HG02870 (cell line): Measurements from ENCODE around the gene CELSR1.

Experiments
- ATAC-seq: cut with Tn5 transposase; IDR thresholded peaks from one replicate; pipeline ENCODE4 v1.9.1; 2021; ENCODE audit warnings: mild to moderate bottlenecking, moderate library complexity; ENCODE audit not compliant: unreplicated experiment

CELSR1 gene

DNA sequence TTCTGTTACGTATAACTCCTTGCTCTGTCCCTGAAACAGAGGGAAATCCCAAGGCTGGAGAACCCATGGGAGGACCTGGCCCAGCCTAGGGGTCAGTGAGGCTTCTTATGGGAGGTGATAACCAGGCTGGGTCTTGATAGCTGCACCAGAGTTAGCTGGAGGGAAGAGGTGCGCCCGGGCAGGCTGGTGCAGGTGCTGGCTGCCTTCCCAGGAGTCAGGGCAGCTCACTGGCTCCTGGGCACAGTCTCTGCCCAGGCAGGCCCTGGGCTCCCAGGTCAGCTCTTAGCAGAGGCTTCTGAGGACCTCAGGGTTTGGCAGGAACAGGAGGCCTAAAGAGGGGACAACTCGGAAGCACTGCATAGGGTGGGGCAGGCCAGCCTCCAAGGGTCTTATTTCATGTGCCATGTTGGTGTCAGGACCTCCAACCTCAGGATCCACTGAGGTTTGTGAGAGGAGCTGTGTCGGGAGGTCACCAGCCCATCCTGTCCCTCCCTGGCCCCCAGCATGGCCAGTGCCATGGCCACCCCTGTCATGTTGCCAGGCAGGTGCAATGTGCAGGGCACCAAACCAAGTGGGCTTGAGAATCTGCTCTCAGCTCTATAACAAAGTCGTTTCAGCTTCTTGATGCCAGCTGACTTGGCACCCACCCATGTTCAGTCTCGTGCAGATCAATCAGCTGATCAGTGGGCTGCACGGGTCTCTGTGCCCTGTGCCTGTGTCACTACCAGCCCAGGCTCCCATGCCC is 20.5 kb upstream of the CELSR1 start:
- no peak for ATAC-seq

DNA sequence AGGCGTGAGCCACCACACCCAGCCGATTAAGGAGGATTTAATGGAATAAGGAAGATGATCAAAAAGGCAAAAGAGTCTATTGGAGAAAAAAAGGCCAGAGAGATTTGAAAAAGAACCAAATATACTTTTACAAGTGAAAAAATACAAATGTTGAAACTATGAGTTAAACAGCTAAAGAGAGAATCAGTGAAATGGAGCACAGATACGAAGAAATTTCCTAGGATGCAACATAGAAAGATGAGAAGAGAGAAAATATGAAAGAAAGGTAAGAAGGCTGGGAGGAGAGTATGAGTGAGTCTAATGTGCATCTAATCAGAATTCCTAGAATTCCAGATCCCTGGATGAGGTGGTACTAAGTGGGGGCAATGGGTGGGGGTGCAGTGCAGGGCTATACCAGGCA is 19.4 kb upstream of the CELSR1 start:
- no peak for ATAC-seq

DNA sequence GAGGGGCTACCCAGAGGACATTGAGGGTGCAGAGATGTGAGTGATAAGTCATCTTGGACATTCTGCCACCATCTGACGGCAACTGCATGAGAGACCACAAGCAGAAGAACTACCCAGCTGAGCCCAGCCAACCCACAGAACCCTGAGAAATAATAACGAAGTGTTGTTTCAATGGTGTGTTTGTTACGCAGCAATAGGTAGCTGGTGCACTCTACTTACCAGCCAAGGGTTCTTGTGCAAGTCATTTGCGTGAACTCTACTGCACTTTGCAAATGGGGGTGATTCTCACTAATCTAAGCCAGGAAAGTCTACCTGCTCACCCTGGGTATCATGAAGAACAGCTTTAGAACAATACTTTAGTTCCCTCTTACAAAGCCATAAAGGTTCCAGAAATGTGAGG is 15.8 kb upstream of the CELSR1 start:
- no peak for ATAC-seq

DNA sequence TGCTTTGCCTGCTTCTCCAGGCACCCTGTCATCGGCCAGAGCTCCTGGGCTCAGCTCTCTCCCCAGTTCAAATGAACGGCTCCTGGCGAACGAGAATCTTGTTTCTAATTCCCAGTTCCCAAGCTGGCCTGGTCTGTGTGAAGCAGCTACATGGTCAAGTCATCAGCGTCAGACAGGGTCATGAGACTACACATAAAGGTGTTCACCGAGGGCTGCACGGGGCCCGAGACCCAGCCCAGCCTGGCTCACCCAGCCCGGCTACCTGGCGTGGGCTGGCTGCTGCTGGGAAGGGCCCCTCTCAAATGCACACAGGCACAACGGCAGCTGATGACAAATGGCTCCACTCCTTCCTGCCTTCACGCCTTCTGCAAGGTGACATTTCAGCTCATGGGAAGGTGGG is 14.6 kb upstream of the CELSR1 start:
- no peak for ATAC-seq

DNA sequence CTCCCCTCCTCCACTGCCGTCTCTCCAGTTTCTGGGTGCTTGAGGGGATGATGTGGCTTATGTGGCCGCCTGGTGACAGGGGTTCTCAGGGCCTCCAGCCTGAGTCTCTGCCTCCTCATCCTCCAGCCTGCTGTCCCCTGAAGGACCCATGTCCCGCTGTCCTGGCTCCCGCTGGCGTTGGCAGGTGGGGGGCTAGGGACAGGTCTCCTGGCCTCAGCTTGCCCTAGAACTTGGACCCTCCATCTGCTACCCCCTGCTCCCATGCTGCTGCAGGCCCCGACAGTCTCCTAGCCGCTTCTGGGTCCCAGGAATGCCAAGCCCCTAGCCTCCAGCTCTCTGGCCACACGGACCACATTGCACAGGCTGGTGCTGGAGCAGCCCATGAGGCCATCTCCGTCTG is 13.9 kb upstream of the CELSR1 start:
- ATAC-seq, result no peak

DNA sequence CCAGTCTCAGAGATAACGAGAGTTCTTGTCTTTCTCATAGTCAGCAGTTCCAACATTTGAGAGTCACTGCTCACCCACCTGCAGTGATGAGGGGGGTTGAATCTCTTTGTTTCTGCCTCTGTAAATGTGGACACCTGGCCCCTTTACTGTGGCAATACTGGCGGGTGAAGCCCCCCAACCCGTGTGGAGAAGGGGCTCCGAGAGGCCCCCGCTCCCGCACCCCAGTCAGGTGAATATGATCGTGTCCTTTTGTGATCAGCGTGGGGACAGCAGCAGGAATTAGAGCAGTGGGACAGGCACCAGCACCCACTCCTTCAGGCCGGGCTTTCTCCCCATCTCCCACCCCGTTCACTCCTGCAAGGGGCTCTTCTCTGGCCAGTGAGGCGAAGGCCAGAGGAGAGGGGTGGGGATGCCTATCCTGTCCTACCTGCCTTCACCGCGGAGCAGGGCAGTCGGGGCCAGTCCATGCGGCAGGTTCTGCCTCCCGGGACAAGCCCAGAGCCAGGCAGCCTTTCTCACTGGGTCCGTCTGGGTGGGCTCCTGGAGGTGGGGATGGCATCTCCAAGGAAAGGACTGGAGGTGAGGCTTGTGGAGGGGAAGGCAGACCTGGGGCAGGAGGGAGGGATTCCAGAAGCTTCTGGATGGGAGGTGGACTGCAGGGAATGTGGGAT is 12.7 kb upstream of the CELSR1 start:
- no peak for ATAC-seq

DNA sequence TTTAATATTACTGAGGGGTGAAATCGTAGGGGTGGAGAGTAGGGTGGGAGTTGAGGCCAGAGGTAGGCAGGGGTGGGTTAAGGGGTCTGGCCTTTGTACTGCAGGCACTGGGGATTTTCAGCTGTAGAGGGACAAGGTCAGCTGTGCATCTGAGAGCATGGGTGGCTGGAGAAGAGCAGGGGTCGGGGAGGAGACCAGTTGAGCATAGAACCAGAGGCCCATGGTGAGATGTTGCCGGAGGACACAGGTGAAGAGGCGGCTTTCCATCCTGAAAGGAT is 12.1 kb upstream of the CELSR1 start:
- ATAC-seq, result no peak

DNA sequence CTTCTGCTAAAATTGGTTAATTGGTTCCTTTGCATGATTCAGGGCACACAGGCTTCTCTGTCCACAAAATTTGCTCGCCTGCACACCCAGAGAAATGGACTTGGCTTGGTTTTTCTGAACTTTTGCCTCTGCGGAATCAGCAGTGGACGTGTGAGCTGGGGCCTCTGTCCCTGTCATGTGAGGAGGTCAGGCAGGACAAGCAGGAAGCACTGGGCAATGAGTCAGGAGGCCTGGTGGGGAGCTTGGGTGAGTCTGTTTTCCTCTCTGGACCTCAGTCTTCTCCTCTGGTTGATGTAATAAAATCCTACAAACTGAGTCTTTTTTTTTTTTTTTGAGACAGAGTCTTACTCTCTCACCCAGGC is 10.4 kb upstream of the CELSR1 start:
- no peak for ATAC-seq

DNA sequence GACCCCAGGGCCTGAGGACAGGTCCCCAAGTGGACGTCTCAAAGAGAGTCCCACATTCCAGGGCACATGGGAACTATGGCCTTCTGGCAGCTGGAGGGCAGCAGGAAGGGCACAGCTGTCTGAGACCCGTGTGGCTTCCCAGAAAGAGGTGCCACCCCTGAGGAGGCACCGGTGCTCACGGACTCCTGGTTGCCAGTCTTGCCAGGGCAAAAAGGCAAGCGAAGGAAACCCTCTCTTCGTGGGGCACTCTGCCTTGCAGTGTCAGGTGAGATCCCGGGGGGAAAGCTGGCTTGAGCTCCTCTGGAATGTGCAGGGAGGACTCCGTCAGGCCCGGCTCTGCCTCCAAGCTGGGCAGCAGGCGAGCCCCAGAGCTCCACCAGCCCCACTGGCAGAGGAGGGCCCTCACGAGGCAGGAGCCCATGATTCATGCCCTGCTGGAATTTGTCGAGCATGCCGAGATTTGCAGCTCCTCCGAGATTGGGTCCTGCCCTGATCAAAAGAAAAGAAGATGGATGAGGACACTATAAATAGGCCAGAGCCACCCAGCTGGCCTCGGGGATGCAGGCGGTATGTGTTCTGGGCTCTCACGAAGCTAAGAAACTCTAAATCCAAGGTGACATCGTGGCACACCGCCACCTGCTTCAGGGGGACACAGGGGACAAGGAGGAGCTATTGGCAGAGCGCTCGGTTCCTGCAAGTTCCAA is 9.9 kb upstream of the CELSR1 start:
- ATAC-seq, result no peak

DNA sequence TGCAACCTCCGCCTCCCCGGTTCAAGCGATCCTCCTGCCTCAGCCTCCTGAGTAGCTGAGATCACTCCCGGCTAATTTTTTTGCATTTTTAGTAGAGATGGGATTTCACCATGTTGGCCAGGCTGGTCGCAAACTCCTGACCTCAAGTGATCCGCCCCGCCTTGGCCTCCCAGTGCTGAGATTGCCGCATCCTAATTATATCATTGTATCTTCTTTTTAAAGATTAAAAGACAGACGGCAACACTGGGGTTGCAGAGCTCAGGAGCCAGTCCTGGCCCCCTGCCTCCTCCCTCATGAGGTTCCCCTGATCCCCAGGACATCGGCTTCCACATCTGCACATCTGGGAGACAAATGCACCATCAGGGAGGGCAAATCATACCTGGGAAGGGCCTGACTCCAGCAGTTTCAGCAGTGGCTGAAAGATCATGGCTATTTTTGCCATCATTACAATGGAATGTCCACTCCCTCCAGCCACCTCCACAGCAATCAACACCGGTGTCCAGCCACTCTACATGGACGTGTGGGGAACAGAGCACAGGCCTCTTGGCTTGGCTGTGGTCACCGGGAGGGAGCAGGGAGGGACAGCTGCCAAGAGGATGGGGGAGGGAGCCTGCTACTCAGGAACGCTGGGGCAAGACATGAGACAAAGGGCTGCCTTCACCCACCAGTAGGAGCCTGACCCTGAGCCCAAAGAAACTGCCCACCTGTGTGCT is 9.2 kb upstream of the CELSR1 start:
- no peak for ATAC-seq

DNA sequence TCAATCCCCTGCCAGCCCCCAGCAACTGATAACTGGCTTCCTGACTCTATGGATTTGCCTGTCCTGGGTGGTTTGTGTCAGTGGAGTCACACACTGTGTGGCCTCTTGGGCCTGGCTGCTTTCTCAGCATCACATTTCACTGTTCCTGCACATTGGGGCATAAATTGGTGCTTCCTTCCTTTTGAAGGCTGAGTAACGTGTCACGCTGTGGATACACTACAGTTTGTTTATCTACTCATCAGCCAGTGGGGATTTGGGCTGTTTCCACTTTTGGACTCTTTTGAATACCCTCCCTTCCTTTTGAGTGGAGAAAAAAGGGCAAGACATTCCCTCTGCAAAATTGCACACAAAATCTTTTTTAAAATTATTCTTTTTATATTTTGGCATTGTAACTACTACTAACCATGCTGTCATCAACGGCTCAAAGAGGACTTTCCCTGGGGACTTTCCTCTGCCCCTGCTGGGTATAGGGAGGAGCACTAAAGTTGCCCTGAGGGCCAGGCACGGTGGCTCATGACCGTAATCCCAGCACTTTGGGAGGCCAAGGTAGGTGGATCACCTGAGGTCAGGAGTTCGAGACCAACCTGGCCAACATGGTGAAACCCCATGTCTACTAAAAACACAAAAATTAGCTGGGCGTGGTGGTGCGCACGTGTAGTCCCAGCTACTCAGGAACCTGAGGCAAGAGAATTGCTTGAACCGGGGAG is 7.8 kb upstream of the CELSR1 start:
- no peak for ATAC-seq

DNA sequence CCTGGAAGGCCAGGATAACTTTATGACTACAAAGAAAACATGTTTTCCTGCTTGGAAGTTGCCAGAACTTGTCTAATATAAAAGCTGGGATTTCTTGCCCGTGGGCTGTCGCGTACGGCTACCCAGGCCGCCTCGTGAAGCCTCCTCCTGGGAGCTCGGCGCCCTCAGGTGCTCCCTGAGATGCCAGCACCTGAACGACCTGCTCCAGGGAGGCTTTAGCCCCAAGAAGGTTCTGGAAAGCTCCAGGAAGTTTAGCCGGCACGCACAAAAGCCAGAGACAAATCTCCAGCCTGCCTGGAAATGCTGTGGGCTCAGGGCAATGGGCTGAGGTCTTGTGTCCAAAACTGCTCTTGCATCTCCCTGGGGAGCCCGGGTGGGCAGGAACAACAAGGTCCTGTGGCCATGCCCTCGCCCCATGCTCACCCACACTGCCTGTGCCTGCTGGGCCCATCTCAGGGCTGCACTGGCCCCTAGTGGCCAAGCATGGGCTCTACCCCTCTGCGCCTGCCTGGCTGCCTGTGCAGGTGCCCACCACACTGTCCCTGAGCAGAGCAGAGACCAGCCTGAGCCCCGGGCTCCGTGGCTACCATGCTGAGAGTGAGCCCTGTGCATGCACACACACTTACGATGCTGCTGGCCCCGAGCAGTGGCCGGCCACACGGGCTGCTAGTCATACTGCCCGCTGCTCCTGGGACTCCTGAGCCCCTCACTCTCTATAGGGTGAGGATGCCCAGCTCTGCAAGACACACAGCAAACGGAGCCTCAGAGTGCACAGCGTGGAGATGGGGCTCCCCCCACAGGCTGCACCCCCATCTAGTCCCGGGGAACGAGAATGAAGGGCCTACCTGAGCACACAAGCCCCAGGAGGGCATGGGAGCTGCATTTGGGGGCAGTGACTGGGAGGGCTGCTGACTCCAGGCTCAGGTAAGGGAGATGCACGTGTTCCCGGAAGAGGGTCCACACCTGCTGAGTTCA is 4.9 kb upstream of the CELSR1 start:
- no peak for ATAC-seq

DNA sequence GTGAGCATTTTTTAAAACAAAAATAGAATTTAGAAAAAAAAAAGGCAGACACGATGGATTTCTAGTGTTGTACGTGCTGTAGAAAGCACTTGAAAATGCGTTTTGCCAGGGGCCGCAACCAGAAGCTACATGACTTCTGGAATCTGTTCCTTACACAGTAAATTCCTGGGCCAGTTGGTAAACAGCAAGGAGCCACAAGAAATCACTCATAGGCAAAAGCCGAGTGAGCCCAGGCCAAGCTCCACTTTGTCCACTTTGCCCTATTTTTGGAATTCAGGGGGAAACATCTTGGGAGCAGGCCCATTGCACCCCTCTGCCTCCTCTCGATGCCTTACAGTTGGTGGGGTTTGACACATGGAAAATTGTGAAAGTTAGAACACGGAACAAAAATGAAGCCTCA is 4.1 kb upstream of the CELSR1 start:
- no peak for ATAC-seq

DNA sequence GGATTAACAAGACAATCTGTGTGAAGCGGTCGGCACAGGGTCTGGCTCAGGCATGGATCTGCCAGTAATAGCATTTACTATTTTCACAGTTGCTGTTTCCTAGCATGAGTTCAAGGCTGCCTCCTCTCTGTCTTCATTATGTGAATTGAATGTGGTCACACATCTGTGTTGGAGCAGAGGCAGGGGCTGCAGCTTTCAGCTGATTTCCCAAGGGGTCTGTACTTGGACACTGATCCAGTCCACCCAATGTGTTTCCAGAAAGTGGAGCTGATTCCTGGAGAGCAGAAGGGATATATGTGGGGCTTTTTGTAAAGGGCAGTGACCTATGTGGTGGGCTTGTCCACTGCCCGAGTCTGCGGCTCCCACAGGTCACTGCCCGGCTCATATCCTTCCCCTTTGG is 3.5 kb upstream of the CELSR1 start:
- no peak for ATAC-seq

DNA sequence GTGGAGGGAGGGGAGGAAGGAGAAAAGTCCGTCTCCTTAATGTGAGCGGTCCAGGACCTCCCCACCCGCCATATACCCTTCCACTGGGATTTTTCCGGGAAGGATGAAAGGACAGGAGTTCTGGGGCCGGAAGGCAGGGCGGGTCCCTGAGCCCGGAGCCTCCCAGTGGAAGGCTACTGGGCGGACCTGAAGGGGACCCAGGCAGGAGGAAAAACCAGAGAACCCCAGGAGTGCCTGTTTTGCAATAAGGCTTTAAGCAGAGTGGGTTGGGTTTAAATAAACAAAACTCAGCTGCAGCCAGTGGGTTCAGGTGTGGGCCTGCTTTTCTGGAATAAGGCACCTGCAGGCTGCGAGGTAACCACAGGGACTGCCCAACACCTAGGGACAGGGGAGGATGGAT is 1.7 kb upstream of the CELSR1 start:
- ATAC-seq, result no peak

DNA sequence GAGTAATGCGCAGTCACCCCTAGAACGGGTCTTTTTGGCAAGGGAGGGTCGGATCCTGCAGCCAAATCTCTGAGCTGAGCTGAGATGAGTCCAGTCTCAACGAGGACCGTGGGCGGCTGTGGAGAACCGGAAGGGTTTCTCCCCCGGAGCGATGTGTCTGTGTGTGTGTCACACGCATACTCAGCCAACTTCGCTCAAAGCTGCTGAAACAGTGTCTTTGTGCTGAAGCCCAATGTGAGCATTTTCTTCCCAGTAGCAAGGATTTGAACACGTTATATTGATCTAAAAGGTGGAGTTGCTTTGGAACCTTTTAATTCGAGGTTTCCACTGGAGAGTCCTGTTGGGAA is 1.4 kb upstream of the CELSR1 start:
- ATAC-seq, result no peak

DNA sequence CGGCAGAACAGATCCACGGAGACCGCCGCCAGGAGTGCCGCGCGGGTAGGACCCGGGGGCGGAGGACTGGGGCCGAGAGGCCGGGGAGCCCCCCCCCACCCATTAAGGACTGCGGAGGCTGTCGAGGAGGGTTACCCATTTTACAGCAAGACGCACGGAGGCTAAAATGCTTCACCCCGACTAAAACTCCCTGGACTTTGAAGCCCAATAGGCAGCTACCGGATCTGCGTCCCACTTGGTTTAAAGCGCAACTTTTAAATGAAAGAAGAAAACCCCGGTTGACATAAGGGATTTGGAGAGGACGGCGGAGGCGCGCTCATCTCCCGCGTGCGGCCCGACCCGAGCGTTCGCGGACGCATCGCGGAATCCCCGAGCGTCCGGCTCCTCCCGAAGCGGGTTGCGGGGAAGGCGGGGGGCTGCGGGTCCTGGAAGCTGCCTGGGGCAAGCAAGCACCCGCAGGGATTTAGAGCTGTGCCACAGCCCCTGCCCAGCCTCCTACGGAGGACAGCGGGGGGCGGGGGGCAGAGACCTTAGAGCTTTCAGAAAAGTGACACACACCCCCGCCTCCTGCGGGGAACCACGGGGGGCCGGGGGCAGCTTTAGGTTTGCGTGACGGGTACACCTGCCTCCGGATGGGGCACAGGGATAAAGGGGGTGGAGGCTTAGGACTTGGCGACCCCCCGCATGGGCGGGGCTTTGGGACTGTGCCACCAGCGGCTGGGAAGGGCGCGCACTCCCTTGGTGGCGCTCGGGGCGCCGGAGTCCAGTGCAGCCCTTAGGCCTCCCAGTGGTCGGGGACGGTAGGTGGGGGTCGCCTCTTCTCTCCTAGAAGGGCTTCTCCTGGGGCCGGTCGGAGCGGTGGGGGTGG is 760 bp upstream of the CELSR1 start:
- no peak for ATAC-seq

DNA sequence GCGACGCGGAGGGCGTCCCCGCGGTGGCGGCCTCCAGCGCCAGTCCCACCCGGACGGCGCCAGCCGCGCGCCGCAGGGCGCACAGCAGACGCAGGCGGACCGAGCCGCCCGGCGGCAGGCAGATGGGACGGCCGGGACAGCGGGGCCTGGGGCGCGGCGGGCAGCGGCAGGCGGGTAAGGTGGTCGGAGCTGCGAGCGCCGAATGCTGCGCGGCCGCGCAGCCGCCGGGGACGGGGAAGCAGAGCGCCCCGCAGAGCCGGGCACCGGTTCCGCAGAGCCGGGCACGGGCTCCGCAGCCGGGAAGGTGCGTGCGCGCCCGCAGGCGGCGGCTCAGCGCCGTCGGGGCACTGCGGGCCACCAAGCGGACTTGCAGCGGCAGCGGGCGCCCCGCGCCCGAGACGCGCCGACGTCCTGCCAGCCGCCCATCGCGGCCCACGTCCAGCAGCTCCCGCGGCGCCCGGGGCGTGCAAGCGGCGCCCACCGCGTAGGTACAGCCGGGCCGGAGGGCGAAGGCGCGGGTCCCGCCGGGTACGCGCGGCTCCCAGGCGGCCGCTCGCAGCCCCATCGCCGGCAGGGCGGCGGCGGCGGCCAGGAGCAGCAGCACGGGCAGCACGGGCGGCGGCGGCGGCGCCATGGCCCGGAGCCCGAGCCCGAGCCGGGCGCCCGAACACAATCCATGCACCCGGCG is 739 bp downstream of the CELSR1 start:
- ATAC-seq, result no peak
